NCI-H748 (cell line): ENCODE measurements around the gene APH1B.

Experiments used
- DNase-seq: peaks from one replicate; lab custom pipeline; 2025; ENCODE audit not compliant: unreplicated experiment; lab: John Stamatoyannopoulos, UW

APH1B gene

DNA sequence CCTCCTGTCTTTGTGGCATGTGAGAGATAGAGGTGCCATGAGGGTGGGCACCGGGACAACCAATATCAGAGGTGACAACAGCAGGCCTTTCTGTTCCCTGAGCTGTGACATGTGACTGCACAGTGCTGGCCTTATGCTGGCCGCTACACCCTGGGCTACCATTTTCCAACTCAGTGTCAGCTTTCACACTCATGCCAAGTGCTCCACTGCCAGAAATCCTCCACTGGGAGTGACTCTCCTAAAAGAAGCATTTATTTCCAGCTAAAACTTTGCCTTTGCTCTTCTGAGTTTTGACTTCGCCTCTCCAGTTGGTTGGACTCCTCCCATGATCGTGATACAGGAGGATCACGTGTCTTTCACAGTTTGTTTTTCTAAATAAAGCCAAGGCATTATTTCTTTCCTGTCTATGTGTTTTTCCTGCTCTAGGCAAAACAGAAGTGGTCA, 72.8 kb downstream of the APH1B start:
- no peak for DNase-seq

DNA sequence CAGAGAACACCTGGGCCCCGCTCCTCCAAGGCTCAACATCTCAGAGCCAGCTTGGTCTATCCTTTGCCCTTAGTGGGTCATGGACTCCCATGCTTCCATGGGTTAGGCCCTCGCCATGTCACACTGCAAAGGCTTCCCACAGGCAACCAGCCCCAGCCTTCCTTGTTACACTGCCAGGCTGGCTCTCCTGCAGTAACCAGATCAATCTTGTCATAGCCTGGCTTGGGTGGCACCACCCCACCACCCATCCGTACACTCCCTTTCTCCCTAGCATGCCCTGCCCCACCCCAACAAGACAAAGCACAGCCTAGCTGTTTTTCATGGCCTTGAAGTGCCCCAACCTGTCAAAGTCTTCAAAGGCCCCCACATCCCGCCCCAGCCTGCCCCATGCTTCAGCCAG, 73.8 kb downstream of the APH1B start:
- no peak for DNase-seq

DNA sequence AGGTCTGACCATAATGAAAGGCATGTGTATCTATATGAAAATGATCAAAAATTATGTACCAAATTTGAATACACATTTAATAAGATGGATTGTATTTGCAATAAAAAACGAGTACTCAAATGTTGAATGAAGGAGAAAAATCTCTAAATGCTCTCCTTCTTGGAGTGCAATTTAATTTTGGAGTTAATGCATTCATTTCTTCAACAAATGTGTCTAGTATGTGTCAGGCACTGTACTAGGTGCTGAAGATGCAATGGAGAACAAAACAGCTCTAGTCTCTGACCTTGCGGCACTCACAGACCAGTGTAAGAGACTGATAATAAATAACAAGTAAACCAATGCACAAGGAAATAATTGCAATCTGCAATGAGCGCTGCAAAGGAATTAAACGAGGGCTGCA, 75.4 kb downstream of the APH1B start:
- no peak for DNase-seq

DNA sequence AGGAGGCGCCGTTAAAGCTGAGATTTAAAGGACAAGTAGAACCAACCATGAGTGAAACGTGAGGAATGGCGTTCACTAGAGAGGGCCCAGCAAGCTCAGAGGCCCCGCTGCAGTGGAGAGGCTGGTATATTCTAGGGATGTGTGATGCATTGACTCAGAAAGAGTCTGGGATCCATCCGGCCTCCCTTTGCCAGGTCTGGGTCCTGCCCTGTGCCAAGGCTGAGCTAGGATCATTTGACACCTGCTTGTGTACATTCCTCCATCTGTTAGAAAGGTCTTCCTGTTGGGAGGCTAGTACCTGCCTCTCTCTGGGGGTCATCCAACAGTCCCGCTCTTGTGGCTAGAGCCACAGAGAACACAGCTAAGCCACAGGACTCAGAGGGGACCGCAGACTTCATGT, 75.9 kb downstream of the APH1B start:
- DNase-seq, result no peak

DNA sequence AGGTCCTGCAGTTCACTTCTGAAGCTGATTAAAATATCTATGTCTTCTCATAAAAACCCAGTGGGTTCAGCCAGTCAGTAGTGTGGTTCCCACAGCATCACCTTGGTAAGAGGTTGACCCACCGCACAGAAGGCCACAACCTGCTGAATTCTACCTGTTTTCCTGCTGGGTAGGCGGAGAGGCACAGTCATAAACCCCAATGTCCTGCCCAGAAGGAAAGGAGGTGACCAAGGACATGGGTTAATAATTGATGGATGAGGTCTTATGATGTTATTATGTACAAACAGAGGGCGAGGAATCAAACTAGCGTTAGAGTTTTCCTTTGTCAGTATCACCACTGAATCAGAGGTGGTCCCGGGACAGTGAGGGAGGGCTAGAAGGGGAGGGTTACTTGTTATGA, 76.5 kb downstream of the APH1B start:
- no peak for DNase-seq

DNA sequence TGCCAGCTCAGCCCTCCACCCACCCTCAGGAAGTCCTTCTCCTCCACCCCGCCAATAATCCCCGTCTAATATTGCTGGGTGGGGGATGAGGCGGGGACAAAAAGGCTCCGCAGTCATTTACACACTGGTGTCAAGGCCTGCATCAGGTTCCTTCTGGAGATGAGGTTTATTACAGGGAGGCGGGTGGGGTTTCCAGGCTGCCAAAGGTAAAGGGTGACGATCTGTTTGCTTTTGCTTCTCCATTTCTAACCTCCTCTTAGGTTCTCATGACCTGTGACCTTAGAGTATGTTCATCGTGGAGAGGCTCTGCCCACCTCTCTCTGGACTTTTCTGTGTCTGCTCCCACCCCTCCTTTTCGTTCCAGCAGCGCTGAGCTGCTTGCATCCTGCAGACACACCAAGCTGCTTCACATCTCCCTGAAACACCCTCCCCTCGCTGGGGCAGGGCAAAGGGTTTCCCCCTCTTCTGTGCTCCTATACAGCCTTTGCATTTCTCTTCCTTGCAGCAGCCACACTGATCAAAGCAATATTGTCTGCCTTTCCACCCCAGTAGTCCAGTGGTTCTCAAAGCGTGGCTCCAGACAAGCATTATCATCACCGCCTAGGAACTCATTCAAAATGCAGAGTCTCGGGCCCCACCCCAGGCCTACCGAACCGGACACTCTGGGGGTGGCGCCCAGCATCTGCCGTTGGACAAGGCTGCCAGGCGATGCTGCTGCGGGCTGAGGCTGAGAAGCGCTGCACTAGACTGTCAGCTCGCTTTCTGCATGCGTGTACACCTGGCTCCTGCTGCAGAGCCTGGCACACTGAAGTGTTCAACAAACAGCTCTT, 77.6 kb downstream of the APH1B start:
- DNase-seq, result no peak

DNA sequence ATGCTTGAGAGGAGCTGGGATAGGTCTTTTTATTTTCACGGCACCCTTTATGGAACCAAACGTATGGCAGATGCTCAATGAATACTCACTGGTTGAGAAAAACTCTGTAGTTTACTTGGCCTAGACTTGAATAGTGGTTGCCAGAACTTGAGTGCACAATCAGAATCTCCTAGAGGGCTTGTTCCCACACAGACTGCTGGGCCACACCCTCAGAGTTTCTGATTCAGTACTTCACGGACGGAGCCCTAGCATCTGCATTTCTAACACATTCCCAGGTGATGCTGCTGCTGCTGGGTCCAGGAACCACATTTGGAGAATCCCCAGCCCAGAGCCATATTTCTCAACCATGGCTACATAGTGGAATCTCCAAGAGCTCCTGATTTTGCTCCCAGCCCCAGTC, 79.7 kb downstream of the APH1B start:
- DNase-seq, result no peak

DNA sequence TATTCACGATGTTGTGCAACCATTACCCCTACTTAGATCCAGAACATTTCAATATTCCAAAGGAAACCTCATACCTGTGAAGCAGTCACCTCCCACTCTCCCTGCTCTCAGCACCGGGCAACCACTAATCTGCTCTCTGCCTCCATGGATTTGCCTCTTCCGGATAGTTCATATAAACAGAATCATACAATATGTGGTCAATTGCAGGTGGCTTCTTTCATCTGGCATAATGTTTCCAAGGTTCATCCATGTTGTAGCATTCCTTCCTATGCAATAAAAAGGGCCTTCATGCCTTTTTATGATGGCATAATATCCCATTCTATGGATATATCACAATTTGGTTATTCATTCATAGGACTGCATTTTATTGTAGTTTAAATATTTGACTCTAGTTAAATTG, 80.3 kb downstream of the APH1B start:
- no peak for DNase-seq

DNA sequence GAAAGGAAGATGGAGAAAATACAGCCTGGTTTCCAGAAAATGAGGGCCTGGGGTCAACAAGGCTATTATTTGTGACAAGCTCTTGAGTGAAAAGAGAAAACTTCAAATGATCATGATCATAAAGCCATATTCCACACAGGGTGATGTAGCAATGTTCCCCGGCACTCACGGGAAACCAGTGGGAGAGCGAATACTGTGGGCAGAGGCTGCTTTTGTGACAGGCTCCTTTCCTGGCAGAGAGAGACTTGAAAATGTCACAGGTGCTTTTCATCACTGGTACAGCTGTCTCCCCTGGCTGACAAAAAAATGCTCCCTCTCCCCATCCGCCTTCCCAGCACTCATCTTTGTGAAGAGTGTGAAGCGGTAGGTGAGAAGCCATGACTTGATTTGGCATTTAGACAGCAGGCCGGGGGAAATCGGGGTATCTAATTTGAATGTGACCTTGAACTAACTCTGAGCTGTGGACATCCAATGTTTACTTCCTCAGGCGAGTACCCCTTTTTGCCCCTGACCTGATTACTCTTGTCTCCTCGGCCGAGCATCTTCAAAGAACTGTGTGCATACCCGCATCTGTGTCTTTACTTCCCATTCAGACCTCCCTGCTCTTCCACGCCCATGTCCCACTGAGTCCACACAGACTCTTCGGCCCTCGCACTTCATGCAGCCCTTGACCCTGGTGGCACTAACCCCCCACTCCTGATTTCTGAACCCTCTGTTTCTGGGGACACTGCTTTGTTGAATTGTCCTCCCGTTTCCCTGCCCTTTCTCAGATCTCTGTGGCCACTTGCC, 81.0 kb downstream of the APH1B start:
- DNase-seq, result no peak
